DND-41 (cell line): ENCODE measurements around the gene INTS3.

Experiments used
- CTCF ChIP-seq: IDR thresholded peaks from 2 replicates; pipeline ENCODE4 v1.5.1; 2012; ENCODE audit warnings: borderline replicate concordance, low read length, moderate library complexity, mild to moderate bottlenecking; ENCODE audit not compliant: poor library complexity, severe bottlenecking; ENCODE audit errors: extremely low read depth
- EZH2 ChIP-seq: IDR thresholded peaks from 3 replicates; pipeline ENCODE4 v1.6.1; 2012; ENCODE audit warnings: borderline replicate concordance, low read depth, mild to moderate bottlenecking, moderate library complexity, low read length, inconsistent platforms; ENCODE audit not compliant: severe bottlenecking

- TF ChIP-seq CTCF (no peak), EZH2 (no peak)
Observed at GRCh38 chr1:153804112-153804511, 76.3 kb downstream of the INTS3 start.
